Coronary artery (tissue), 2 donors: ENCODE data around the gene ZC3H7B.

Source experiments
- DNase-seq: peaks from one replicate; pipeline ENCODE4 v3.0.0-alpha.2; 2017; ENCODE audit warnings: low spot score
- H3K27ac ChIP-seq, 2 donors: fragments of 200-600 bp; sonication (generic); one replicate each; pipeline ENCODE4 v1.5.1; 2016 to 2019
- H3K4me3 ChIP-seq: fragments of 200-600 bp; sonication (generic); 2 replicates; pipeline ENCODE4 v1.5.1; 2016; ENCODE audit warnings: mild to moderate bottlenecking, moderate library complexity
- CTCF ChIP-seq: fragments of 200-600 bp; sonication (generic); IDR thresholded peaks from one replicate; pipeline ENCODE4 v1.5.1; 2019; ENCODE audit warnings: antibody characterized with exemption

Gene ZC3H7B

GRCh38 chr22:41340357-41340756 is 39.0 kb downstream of the ZC3H7B start:
- H3K4me3 ChIP-seq: no peak overlapping the region
- TF ChIP-seq CTCF: no peak
- no peak overlapping the region for H3K27ac ChIP-seq
- DNase-seq: no peak

- Histone ChIP-seq H3K27ac (no peak overlapping the region), H3K4me3 (no peak overlapping the region)
- no peak for TF ChIP-seq CTCF
- DNase-seq: no peak
Observed at GRCh38 chr22:41341012-41341411, 39.7 kb downstream of the ZC3H7B start.

- TF ChIP-seq CTCF: no peak
- Histone ChIP-seq H3K4me3 (no peak overlapping the region), H3K27ac (no peak overlapping the region)
- DNase-seq: no peak
Observed at GRCh38 chr22:41341990-41342389, 40.7 kb downstream of the ZC3H7B start.

GRCh38 chr22:41343300-41343699 is 42.0 kb downstream of the ZC3H7B start:
- H3K27ac ChIP-seq: no peak overlapping the region
- no peak for TF ChIP-seq CTCF

GRCh38 chr22:41343717-41344116 is 42.4 kb downstream of the ZC3H7B start:
- TF ChIP-seq CTCF: no peak
- H3K4me3 ChIP-seq: no peak overlapping the region
- no peak for DNase-seq
- no peak overlapping the region for H3K27ac ChIP-seq

More at GRCh38 chr22:41343300-41343699, 42.0 kb downstream of the ZC3H7B start:
- no peak overlapping the region for H3K4me3 ChIP-seq
- no peak for DNase-seq

GRCh38 chr22:41344189-41344788 is 43.0 kb downstream of the ZC3H7B start:
- no peak overlapping the region for H3K27ac ChIP-seq
- DNase-seq: no peak
- H3K4me3 ChIP-seq: no peak overlapping the region
- no peak for TF ChIP-seq CTCF

- TF ChIP-seq CTCF: no peak
- no peak for DNase-seq
- H3K27ac ChIP-seq: no peak overlapping the region
Observed at GRCh38 chr22:41345807-41346335, 44.5 kb downstream of the ZC3H7B start.

More at GRCh38 chr22:41345807-41346335, 44.5 kb downstream of the ZC3H7B start:
- H3K4me3 ChIP-seq: no peak overlapping the region
